ENCODE measurements around the gene PYGL.

Gene PYGL

DNA sequence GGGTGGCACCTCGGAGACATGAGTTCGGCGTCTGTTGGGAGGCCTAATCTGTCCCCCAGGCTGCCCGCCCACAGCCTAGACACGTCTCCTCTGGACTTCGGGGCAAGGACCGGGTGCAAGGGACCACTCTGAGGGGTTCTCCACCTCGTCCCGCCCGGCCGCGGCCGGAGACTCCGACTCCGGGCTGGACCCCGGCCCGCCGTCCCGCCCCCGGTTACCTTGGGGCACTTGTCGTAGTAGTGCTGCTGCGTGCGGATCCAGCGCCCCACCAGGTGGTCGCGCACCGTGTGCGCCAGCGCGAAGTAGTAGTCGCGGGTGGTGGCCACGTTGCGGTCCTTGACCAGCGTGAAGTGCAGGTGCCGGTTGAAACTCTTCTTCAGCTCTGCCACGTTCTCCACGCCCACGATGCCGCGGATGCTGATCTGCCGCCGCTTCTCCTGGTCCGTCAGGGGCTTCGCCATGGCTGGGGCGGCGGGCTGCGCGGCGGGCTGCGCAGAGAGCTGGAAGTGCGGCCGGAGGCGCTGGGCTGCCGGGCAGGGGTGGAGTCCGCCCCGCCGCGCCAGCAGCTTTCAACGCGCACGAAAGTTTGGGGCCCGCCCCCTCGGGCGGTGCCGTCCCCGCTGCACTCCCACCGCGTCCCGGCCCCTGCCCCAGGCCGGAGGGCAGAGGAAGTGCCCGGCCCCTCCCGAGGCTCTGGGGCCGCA is at the start of gene PYGL (continued):
- TF ChIP-seq KLF10 (tag by site-specific recombination; IDR thresholded peaks at IDR 0.05) = peak; percentile 37
- TF ChIP-seq ZNF571 (tag by site-specific recombination; IDR thresholded peaks at IDR 0.05) = no peak
- TF ChIP-seq ZNF768 (tag by site-specific recombination; IDR thresholded peaks at IDR 0.05) = no peak
- TF ChIP-seq ZNF48 (tag by site-specific recombination; IDR thresholded peaks at IDR 0.05) = no peak
- no peak for TF ChIP-seq ZNF514 (tag by site-specific recombination; IDR thresholded peaks at IDR 0.05)
- no peak for TF ChIP-seq ZNF157 (tag by site-specific recombination; IDR thresholded peaks at IDR 0.05)
- TF ChIP-seq, protein P1, sequence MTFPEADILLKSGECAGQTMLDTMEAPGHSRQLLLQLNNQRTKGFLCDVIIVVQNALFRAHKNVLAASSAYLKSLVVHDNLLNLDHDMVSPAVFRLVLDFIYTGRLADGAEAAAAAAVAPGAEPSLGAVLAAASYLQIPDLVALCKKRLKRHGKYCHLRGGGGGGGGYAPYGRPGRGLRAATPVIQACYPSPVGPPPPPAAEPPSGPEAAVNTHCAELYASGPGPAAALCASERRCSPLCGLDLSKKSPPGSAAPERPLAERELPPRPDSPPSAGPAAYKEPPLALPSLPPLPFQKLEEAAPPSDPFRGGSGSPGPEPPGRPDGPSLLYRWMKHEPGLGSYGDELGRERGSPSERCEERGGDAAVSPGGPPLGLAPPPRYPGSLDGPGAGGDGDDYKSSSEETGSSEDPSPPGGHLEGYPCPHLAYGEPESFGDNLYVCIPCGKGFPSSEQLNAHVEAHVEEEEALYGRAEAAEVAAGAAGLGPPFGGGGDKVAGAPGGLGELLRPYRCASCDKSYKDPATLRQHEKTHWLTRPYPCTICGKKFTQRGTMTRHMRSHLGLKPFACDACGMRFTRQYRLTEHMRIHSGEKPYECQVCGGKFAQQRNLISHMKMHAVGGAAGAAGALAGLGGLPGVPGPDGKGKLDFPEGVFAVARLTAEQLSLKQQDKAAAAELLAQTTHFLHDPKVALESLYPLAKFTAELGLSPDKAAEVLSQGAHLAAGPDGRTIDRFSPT (tag by site-specific recombination; IDR thresholded peaks at IDR 0.05) = 0 out of 2 replicates have a peak, but pooled peaks have one; percentile 69
- TF ChIP-seq, protein P2, sequence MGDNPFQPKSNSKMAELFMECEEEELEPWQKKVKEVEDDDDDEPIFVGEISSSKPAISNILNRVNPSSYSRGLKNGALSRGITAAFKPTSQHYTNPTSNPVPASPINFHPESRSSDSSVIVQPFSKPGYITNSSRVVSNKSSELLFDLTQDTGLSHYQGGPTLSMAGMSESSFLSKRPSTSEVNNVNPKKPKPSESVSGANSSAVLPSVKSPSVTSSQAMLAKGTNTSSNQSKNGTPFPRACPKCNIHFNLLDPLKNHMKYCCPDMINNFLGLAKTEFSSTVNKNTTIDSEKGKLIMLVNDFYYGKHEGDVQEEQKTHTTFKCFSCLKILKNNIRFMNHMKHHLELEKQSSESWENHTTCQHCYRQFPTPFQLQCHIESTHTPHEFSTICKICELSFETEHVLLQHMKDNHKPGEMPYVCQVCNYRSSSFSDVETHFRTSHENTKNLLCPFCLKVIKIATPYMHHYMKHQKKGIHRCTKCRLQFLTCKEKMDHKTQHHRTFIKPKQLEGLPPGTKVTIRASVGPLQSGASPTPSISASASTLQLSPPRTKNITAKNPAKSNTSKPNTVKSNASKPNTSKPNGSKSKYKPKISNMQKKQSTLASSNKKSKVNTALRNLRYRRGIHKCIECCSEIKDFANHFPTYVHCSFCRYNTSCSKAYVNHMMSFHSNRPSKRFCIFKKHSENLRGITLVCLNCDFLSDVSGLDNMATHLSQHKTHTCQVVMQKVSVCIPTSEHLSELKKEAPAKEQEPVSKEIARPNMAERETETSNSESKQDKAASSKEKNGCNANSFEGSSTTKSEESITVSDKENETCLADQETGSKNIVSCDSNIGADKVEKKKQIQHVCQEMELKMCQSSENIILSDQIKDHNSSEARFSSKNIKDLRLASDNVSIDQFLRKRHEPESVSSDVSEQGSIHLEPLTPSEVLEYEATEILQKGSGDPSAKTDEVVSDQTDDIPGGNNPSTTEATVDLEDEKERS (tag by site-specific recombination; IDR thresholded peaks at IDR 0.05) = no peak
- TF ChIP-seq ZNF184 (tag by site-specific recombination; IDR thresholded peaks at IDR 0.05) = no peak
- TF ChIP-seq RBAK (tag by site-specific recombination; IDR thresholded peaks at IDR 0.05) = no peak
- TF ChIP-seq ZNF335 (tag by site-specific recombination; conservative IDR thresholded peaks at IDR 0.05) = peak; percentile 72
- TF ChIP-seq ZNF37A (tag by site-specific recombination; IDR thresholded peaks at IDR 0.05) = no peak
- no peak for TF ChIP-seq ZNF544 (tag by site-specific recombination; IDR thresholded peaks at IDR 0.05)
- no peak; the same call in 1 of the 2 replicates for TF ChIP-seq WT1 (tag by site-specific recombination; IDR thresholded peaks at IDR 0.05)
- TF ChIP-seq ZNF621 (tag by site-specific recombination; IDR thresholded peaks at IDR 0.05) = no peak
- no peak for TF ChIP-seq ZNF747 (tag by site-specific recombination; IDR thresholded peaks at IDR 0.05)
- TF ChIP-seq BCL11A (tag by site-specific recombination; IDR thresholded peaks at IDR 0.05; ENCODE audit: low read depth) = no peak
- no peak for TF ChIP-seq ZNF366 (tag by site-specific recombination; conservative IDR thresholded peaks at IDR 0.05)
- TF ChIP-seq, protein P3, sequence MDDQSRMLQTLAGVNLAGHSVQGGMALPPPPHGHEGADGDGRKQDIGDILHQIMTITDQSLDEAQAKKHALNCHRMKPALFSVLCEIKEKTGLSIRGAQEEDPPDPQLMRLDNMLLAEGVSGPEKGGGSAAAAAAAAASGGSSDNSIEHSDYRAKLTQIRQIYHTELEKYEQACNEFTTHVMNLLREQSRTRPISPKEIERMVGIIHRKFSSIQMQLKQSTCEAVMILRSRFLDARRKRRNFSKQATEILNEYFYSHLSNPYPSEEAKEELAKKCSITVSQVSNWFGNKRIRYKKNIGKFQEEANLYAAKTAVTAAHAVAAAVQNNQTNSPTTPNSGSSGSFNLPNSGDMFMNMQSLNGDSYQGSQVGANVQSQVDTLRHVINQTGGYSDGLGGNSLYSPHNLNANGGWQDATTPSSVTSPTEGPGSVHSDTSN (CRISPR knock-in tag; IDR thresholded peaks at IDR 0.05) = peak; percentile 48; the same call in 1 of the 2 replicates
- TF ChIP-seq ZNF473 (tag by site-specific recombination; IDR thresholded peaks at IDR 0.05) = no peak
- no peak for TF ChIP-seq KLF7 (tag by site-specific recombination; IDR thresholded peaks at IDR 0.05; ENCODE audit: borderline replicate concordance)
- TF ChIP-seq KLF16 (tag by site-specific recombination; IDR thresholded peaks at IDR 0.05) = 0 out of 2 replicates have a peak, but pooled peaks have one; percentile 33
- TF ChIP-seq ZNF558 (tag by site-specific recombination; IDR thresholded peaks at IDR 0.05) = no peak
- no peak for TF ChIP-seq ZNF433 (tag by site-specific recombination; IDR thresholded peaks at IDR 0.05; ENCODE audit: low read depth)
- no peak for TF ChIP-seq ZNF776 (tag by site-specific recombination; IDR thresholded peaks at IDR 0.05; ENCODE audit: borderline replicate concordance)
- peak; percentile 18; the same call in 1 of the 2 replicates for TF ChIP-seq ZNF560 (tag by site-specific recombination; IDR thresholded peaks at IDR 0.05; ENCODE audit: borderline replicate concordance)
- no peak for TF ChIP-seq SETDB1 (IDR thresholded peaks at IDR 0.05; ENCODE audit: insufficient read length, low read length)
- TF ChIP-seq, protein P4, sequence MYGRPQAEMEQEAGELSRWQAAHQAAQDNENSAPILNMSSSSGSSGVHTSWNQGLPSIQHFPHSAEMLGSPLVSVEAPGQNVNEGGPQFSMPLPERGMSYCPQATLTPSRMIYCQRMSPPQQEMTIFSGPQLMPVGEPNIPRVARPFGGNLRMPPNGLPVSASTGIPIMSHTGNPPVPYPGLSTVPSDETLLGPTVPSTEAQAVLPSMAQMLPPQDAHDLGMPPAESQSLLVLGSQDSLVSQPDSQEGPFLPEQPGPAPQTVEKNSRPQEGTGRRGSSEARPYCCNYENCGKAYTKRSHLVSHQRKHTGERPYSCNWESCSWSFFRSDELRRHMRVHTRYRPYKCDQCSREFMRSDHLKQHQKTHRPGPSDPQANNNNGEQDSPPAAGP (tag by site-specific recombination; IDR thresholded peaks at IDR 0.05) = no peak
- no peak for TF ChIP-seq SALL2 (tag by site-specific recombination; IDR thresholded peaks at IDR 0.05; ENCODE audit: borderline replicate concordance)
- TF ChIP-seq, protein P5, sequence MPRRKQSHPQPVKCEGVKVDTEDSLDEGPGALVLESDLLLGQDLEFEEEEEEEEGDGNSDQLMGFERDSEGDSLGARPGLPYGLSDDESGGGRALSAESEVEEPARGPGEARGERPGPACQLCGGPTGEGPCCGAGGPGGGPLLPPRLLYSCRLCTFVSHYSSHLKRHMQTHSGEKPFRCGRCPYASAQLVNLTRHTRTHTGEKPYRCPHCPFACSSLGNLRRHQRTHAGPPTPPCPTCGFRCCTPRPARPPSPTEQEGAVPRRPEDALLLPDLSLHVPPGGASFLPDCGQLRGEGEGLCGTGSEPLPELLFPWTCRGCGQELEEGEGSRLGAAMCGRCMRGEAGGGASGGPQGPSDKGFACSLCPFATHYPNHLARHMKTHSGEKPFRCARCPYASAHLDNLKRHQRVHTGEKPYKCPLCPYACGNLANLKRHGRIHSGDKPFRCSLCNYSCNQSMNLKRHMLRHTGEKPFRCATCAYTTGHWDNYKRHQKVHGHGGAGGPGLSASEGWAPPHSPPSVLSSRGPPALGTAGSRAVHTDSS (tag by site-specific recombination; IDR thresholded peaks at IDR 0.05) = no peak
- no peak for TF ChIP-seq ZNF701 (tag by site-specific recombination; IDR thresholded peaks at IDR 0.05)
- TF ChIP-seq ZNF354C (tag by site-specific recombination; IDR thresholded peaks at IDR 0.05; ENCODE audit: borderline replicate concordance, low read depth) = no peak
- TF ChIP-seq ZBTB7A (tag by site-specific recombination; IDR thresholded peaks at IDR 0.05; ENCODE audit: low read depth) = no peak; the same call in 1 of the 2 replicates
